Measurements from ENCODE around the gene PECR. TPM values are rescaled to one million over a fixed set of nuclear protein-coding genes. Genes with fewer than 3 reads are reported as not detected.

Gene PECR
- total and polyA plus RNA-seq, 2 of the 13 experiments (the other 11 are each of a cell fraction or from before 2014, with no cell fraction given) = 151 to 153 TPM

DNA sequence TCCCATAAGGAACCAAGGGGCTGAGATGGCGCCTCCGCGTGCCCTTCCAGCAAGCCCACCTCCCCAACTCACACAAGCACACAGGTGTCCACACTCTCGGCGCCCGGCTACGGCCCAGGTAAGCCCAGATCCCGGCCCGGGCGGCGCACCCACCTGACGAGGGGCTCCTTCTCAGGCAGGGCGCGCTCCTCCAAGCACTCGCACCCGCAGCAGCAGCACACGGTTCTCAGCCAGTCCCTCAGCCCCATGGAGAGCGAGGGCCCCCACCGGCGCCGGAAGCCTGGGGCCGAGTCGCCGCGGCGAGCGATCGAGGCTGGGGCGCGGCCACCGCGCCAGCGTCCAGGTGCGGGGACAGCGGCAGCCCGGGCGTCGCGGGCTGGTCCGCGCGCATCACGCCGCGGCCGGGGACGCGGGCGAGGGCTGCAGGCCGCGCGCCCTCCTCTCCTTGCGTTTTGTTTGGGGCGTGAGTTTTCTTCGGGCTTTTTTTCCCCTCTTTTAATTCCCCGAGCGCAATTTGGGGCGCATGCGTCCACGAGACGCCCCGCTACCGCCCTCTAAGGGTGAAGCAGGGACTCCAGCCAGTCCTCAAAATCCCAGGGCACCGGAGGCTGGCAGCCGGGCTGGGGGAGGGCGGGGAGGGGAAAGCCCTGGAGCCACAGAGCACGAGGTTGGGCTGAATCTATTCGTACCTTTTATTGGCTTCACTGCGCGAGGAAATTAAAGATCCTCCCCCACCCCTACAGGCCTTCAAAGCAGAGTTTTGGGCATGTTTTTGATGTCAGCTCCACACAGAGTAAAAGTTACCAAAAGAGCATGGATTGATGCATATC, 68.3 kb downstream of the PECR start, which contains the start of gene MREG (continued):
- TF ChIP-seq ZFP82 (CRISPR knock-in tag; IDR thresholded peaks at IDR 0.05; ENCODE audit: borderline replicate concordance) (no peak), ZNF264 (CRISPR knock-in tag; IDR thresholded peaks at IDR 0.05) (no peak), RARG (CRISPR knock-in tag; IDR thresholded peaks at IDR 0.05; ENCODE audit: low read depth) (0 out of 2 replicates have a peak, but pooled peaks have one; percentile 70), TBX3 (IDR thresholded peaks at IDR 0.05; ENCODE audit: borderline replicate concordance) (no peak), CHD2 (IDR thresholded peaks at IDR 0.05; ENCODE audit: low read depth, low read length) (no peak), PAX8 (CRISPR knock-in tag; IDR thresholded peaks at IDR 0.05; ENCODE audit: borderline replicate concordance) (peak; percentile 82; the same call in 1 of the 2 replicates), ZNF124 (CRISPR knock-in tag; IDR thresholded peaks at IDR 0.05) (no peak; the same call in 1 of the 2 replicates), GTF3A (CRISPR knock-in tag; conservative IDR thresholded peaks at IDR 0.05) (peak; percentile 89; the same call in 1 of the 2 replicates), KLF13 (CRISPR knock-in tag; IDR thresholded peaks at IDR 0.05) (no peak), ZNF577 (CRISPR knock-in tag; IDR thresholded peaks at IDR 0.05; ENCODE audit: borderline replicate concordance, low read depth) (no peak), ZSCAN12 (CRISPR knock-in tag; IDR thresholded peaks at IDR 0.05) (no peak), KDM1A (CRISPR knock-in tag; IDR thresholded peaks at IDR 0.05) (no peak), ZSCAN9 (CRISPR knock-in tag; IDR thresholded peaks at IDR 0.05; ENCODE audit: borderline replicate concordance) (no peak), ZNF724P (CRISPR knock-in tag; IDR thresholded peaks at IDR 0.05; ENCODE audit: borderline replicate concordance) (no peak), HCFC1 (IDR thresholded peaks at IDR 0.05; ENCODE audit: low read depth, low read length) (no peak), ZNF75D (CRISPR knock-in tag; IDR thresholded peaks at IDR 0.05; ENCODE audit: borderline replicate concordance) (no peak), KDM6A (CRISPR knock-in tag; IDR thresholded peaks at IDR 0.05; ENCODE audit: low read depth) (no peak; the same call in 1 of the 2 replicates), BRD4 (CRISPR knock-in tag; IDR thresholded peaks at IDR 0.05) (no peak)
- TF ChIP-seq, protein P1, sequence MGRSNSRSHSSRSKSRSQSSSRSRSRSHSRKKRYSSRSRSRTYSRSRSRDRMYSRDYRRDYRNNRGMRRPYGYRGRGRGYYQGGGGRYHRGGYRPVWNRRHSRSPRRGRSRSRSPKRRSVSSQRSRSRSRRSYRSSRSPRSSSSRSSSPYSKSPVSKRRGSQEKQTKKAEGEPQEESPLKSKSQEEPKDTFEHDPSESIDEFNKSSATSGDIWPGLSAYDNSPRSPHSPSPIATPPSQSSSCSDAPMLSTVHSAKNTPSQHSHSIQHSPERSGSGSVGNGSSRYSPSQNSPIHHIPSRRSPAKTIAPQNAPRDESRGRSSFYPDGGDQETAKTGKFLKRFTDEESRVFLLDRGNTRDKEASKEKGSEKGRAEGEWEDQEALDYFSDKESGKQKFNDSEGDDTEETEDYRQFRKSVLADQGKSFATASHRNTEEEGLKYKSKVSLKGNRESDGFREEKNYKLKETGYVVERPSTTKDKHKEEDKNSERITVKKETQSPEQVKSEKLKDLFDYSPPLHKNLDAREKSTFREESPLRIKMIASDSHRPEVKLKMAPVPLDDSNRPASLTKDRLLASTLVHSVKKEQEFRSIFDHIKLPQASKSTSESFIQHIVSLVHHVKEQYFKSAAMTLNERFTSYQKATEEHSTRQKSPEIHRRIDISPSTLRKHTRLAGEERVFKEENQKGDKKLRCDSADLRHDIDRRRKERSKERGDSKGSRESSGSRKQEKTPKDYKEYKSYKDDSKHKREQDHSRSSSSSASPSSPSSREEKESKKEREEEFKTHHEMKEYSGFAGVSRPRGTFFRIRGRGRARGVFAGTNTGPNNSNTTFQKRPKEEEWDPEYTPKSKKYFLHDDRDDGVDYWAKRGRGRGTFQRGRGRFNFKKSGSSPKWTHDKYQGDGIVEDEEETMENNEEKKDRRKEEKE (IDR thresholded peaks at IDR 0.05) = no peak
- TF ChIP-seq, protein P2, sequence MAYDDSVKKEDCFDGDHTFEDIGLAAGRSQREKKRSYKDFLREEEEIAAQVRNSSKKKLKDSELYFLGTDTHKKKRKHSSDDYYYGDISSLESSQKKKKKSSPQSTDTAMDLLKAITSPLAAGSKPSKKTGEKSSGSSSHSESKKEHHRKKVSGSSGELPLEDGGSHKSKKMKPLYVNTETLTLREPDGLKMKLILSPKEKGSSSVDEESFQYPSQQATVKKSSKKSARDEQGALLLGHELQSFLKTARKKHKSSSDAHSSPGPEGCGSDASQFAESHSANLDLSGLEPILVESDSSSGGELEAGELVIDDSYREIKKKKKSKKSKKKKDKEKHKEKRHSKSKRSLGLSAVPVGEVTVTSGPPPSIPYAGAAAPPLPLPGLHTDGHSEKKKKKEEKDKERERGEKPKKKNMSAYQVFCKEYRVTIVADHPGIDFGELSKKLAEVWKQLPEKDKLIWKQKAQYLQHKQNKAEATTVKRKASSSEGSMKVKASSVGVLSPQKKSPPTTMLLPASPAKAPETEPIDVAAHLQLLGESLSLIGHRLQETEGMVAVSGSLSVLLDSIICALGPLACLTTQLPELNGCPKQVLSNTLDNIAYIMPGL (CRISPR knock-in tag; IDR thresholded peaks at IDR 0.05; ENCODE audit: borderline replicate concordance in 1 of 2, low read depth in 1 of 2) = peak in 1 of 2 experiments; percentile 88; a peak in 2 of 4 replicates
- TF ChIP-seq, protein P3, sequence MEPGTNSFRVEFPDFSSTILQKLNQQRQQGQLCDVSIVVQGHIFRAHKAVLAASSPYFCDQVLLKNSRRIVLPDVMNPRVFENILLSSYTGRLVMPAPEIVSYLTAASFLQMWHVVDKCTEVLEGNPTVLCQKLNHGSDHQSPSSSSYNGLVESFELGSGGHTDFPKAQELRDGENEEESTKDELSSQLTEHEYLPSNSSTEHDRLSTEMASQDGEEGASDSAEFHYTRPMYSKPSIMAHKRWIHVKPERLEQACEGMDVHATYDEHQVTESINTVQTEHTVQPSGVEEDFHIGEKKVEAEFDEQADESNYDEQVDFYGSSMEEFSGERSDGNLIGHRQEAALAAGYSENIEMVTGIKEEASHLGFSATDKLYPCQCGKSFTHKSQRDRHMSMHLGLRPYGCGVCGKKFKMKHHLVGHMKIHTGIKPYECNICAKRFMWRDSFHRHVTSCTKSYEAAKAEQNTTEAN (CRISPR knock-in tag; conservative IDR thresholded peaks at IDR 0.05) = no peak
- TF ChIP-seq, protein P4, sequence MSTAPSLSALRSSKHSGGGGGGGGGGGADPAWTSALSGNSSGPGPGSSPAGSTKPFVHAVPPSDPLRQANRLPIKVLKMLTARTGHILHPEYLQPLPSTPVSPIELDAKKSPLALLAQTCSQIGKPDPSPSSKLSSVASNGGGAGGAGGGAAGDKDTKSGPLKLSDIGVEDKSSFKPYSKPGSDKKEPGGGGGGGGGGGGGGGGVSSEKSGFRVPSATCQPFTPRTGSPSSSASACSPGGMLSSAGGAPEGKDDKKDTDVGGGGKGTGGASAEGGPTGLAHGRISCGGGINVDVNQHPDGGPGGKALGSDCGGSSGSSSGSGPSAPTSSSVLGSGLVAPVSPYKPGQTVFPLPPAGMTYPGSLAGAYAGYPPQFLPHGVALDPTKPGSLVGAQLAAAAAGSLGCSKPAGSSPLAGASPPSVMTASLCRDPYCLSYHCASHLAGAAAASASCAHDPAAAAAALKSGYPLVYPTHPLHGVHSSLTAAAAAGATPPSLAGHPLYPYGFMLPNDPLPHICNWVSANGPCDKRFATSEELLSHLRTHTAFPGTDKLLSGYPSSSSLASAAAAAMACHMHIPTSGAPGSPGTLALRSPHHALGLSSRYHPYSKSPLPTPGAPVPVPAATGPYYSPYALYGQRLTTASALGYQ (CRISPR knock-in tag; IDR thresholded peaks at IDR 0.05) = no peak; the same call in 1 of the 2 replicates
